DND-41 (cell line): ENCODE results near the gene THG1L.
"Not testable (repeated sequence)": the region's sequence is repeated elsewhere in the genome, so short reads cannot be mapped to it uniquely, and the experiment has no call there.

ENCODE experiments used
- ATAC-seq: fragments of 200-7000 bp; cut with Tn5 transposase; 3 replicates; pipeline ENCODE4 v1.9.1; 2021; ENCODE audit warnings: low read depth; ENCODE audit not compliant: insufficient read depth
- DNase-seq: peaks from one replicate; pipeline ENCODE4 v3.0.0-alpha.2; 2020
- H2AFZ ChIP-seq: 2 replicates; pipeline ENCODE4 v1.6.0; 2012; ENCODE audit warnings: low read depth, low read length
- H3K27ac ChIP-seq: 2 replicates; pipeline ENCODE4 v1.5.1; 2012; ENCODE audit warnings: low read length, inconsistent platforms
- H3K27me3 ChIP-seq: fragments of 200-600 bp; sonication (generic); 2 replicates; pipeline ENCODE4 v1.6.0; 2012; ENCODE audit warnings: low read length, mild to moderate bottlenecking, inconsistent platforms; ENCODE audit not compliant: insufficient read depth, poor library complexity
- H3K36me3 ChIP-seq: 2 replicates; pipeline ENCODE4 v1.5.1; 2012; ENCODE audit warnings: low read length, inconsistent platforms; ENCODE audit not compliant: insufficient read depth
- H3K4me1 ChIP-seq: 2 replicates; pipeline ENCODE4 v1.5.1; 2012; ENCODE audit warnings: mild to moderate bottlenecking, low read length; ENCODE audit not compliant: insufficient read depth
- H3K4me2 ChIP-seq: 2 replicates; pipeline ENCODE4 v1.6.0; 2012; ENCODE audit warnings: mild to moderate bottlenecking, moderate library complexity, low read length, inconsistent platforms; ENCODE audit not compliant: insufficient read depth
- H3K4me3 ChIP-seq, 2 experiments: fragments of 200-600 bp in 1 of 2; shearing (Covaris generic) in 1 of 2; 2 replicates each; pipeline ENCODE4 v1.5.1; 2012 to 2016; ENCODE audit warnings: inconsistent platforms in 2 of 2, low read length in 2 of 2, mild to moderate bottlenecking in 2 of 2, low read depth in 1 of 2, moderate library complexity in 1 of 2
- H3K79me2 ChIP-seq: 2 replicates; pipeline ENCODE4 v1.6.0; 2012; ENCODE audit warnings: low read length, inconsistent platforms; ENCODE audit not compliant: insufficient read depth
- H3K9ac ChIP-seq: 2 replicates; pipeline ENCODE4 v1.6.0; 2012; ENCODE audit warnings: low read depth, mild to moderate bottlenecking, inconsistent platforms, low read length, moderate library complexity
- H3K9me3 ChIP-seq: 2 replicates; pipeline ENCODE4 v1.5.1; 2012; ENCODE audit warnings: low read length, moderate library complexity, mild to moderate bottlenecking, inconsistent platforms; ENCODE audit not compliant: insufficient read depth, severe bottlenecking
- H4K20me1 ChIP-seq: 2 replicates; pipeline ENCODE4 v1.6.0; 2012; ENCODE audit warnings: low read length; ENCODE audit not compliant: insufficient read depth
- EZH2 ChIP-seq: IDR thresholded peaks from 3 replicates; pipeline ENCODE4 v1.6.1; 2012; ENCODE audit warnings: borderline replicate concordance, low read depth, mild to moderate bottlenecking, moderate library complexity, low read length, inconsistent platforms; ENCODE audit not compliant: severe bottlenecking
- TF ChIP-seq, protein P1 (sequence below): IDR thresholded peaks from 2 replicates; pipeline ENCODE4 v1.5.1; 2012; ENCODE audit warnings: borderline replicate concordance, low read length, moderate library complexity, mild to moderate bottlenecking; ENCODE audit not compliant: poor library complexity, severe bottlenecking; ENCODE audit errors: extremely low read depth

Gene THG1L

DNA sequence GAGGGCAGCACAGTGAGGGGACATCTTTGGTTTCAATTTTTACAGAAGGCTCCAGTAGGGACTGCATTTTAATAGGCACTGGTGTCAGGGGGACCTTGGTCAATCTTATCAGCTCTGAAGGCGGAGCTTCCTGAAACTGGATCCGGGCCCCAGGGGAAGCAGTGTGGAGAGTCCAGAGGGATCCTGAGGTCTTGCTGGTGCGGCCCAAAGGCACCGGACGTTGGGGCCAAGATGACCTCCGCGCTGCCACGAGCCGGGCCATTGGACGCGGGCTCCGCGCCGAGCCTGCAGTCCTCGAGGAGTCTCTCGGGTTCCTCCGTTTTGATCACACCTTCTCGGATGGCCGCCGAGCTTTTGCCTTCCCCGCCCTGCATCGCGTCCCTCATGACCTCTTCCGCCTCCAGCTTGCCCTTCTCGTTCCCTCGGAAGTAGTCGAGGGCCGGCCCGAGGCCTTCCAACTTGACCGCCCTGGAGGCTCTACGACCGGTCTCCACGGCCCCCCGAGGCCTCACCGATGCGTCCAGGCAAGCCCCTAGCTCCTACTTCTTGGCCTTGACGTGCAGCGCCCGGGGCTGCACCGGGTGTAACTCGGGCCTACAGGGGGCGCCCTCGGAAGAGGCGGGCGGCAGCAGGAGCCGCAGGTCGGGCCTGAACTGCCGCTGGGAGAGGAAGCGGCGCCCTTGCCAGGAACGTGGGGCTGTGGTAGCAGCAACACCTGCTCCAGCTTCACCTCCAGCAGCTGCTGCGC is 41.1 kb upstream of the THG1L start:
- Histone ChIP-seq H3K79me2 (no peaks in the 10 kb centered on the region), H4K20me1 (no peaks in the 10 kb centered on the region), H3K9ac (no peak overlapping the region), H3K27ac (no peak overlapping the region), H3K9me3 (no peaks in the 10 kb centered on the region), H3K4me3 (no peak overlapping the region), H3K4me2 (no peak overlapping the region), H2AFZ (no peak overlapping the region), H3K4me1 (no peaks in the 10 kb centered on the region), H3K36me3 (no peaks in the 10 kb centered on the region), H3K27me3 (no peaks in the 10 kb centered on the region)
- DNase-seq (no peak), ATAC-seq (no peak)
- TF ChIP-seq, protein P1, sequence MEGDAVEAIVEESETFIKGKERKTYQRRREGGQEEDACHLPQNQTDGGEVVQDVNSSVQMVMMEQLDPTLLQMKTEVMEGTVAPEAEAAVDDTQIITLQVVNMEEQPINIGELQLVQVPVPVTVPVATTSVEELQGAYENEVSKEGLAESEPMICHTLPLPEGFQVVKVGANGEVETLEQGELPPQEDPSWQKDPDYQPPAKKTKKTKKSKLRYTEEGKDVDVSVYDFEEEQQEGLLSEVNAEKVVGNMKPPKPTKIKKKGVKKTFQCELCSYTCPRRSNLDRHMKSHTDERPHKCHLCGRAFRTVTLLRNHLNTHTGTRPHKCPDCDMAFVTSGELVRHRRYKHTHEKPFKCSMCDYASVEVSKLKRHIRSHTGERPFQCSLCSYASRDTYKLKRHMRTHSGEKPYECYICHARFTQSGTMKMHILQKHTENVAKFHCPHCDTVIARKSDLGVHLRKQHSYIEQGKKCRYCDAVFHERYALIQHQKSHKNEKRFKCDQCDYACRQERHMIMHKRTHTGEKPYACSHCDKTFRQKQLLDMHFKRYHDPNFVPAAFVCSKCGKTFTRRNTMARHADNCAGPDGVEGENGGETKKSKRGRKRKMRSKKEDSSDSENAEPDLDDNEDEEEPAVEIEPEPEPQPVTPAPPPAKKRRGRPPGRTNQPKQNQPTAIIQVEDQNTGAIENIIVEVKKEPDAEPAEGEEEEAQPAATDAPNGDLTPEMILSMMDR, result no peak
- TF ChIP-seq EZH2, result no peak

DNA sequence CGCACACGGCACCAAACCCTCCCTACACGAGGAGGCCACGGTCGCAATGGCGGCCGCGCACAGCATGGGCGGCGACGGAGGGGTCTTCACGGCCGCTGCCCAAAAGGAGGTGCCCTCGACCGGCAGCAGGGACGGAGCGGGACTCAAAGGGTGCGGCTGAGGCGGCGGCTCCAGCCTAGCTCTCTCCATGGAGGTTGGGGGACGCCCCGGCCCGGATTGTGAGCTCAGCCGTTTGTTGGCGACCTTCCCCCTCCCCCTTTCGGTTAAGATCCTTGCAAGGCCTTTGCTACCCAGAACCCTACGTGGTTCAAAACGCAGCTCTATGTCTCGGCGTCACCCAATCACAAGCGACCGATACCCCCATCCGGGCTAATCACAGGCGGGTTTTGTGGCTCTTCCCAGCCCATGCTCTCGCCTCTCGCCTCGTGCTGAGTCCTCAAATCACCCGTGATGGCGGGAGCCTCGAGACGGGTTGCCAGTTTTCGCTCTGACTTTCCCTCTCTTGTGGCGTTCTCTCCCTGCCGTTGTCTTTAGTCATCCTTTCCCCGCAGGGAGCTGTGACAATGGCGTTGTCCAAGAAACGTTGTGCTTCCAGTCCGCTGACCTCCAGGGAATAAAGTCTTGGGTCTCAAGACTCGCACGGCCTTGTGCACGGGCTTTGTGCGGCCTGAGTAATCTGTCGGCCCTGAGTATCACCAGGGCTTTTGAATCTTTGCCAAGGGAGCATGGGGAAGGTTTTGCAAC is 40.4 kb upstream of the THG1L start:
- DNase-seq (no peak), ATAC-seq (no peak)
- Histone ChIP-seq H3K79me2 (no peaks in the 10 kb centered on the region), H3K9me3 (no peaks in the 10 kb centered on the region), H2AFZ (no peak overlapping the region), H3K9ac (no peak overlapping the region), H3K4me2 (no peak overlapping the region), H3K27me3 (no peaks in the 10 kb centered on the region), H3K27ac (no peak overlapping the region), H3K4me3 (no peak overlapping the region), H4K20me1 (no peaks in the 10 kb centered on the region), H3K4me1 (no peaks in the 10 kb centered on the region), H3K36me3 (no peaks in the 10 kb centered on the region)
- TF ChIP-seq, protein P1, result no peak
- no peak for TF ChIP-seq EZH2

DNA sequence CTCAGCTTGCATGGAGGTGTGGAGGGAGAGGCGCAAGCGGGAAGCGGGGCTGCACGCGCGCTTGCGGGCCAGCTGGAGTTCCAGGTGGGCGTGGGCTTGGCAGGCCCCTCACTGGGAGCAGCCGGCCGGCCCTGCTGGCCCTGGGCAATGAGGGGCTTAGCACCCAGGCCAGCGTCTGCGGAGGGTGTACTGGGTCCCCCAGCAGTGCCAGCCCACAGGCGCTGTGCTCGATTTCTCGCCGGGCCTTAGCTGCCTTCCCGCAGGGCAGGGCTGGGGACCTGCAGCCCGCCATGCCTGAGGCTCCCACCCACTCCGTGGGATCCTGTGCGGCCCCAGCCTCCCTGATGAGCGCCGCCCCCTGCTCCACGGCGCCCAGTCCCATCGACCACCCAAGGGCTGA is 37.4 kb upstream of the THG1L start:
- H3K9ac ChIP-seq, result not testable (repeated sequence)

DNA sequence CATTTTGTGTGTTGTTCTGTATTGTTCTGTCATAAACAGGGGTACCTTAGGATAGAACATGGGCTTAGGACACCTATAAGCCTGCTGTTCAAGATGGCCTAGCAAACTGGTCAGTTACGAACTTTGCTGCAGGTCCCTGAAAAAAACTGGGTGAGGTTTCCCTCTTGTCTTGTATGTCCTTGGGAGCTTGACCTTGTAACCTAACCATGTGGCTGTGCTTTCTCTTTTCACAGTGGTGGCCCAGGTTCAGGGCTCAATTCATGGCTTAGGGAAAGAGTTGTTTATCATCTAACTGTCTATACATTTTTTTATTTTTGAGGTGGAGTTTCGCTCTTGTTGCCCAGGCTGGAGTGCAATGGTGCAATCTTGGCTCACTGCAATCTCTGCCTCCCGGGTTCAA is 35.1 kb upstream of the THG1L start:
- not testable (repeated sequence) for H3K79me2 ChIP-seq, ATAC-seq, H3K36me3 ChIP-seq, H3K9ac ChIP-seq, H4K20me1 ChIP-seq, H3K4me2 ChIP-seq, H3K4me1 ChIP-seq, DNase-seq, H2AFZ ChIP-seq, H3K27ac ChIP-seq, H3K27me3 ChIP-seq, H3K4me3 ChIP-seq
- H3K9me3 ChIP-seq, result peaks cover 20% of the 10 kb centered on the region

More for the DNA sequence above, 37.4 kb upstream of the THG1L start:
- not testable (repeated sequence) for H3K27ac ChIP-seq, H3K4me2 ChIP-seq, ATAC-seq, H3K36me3 ChIP-seq, H3K27me3 ChIP-seq, H3K4me3 ChIP-seq, H4K20me1 ChIP-seq, H3K79me2 ChIP-seq, DNase-seq, H3K4me1 ChIP-seq, H2AFZ ChIP-seq
- H3K9me3 ChIP-seq, result peaks cover 11% of the 10 kb centered on the region

DNA sequence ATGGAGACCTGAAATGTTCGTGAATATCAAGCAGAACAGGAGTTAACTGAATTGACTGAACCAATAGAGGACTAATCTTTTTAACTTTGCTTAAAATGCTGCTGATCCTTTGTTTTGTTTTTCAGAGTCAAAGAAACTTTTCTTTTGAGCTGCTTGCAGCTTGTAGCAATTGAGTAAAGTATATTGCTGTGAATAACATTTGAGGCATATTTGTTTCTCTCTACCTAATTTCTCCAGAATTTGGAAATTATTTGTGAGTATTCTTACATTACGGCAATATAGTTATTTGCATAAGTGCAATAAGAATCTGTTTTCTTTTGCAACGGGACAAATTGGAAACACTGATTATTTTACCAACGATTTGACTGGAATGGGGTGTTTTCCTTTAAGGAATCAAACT is 32.5 kb upstream of the THG1L start:
- not testable (repeated sequence) for H3K4me2 ChIP-seq, H3K27ac ChIP-seq, H3K4me3 ChIP-seq, H3K79me2 ChIP-seq, H3K4me1 ChIP-seq, H3K9ac ChIP-seq, H3K27me3 ChIP-seq, H3K36me3 ChIP-seq, H4K20me1 ChIP-seq, DNase-seq, ATAC-seq, H2AFZ ChIP-seq
- H3K9me3 ChIP-seq, result peaks cover 20% of the 10 kb centered on the region
